A549 (cell line): Measurements from ENCODE around the gene RBSN. TPM values are rescaled to one million over a fixed set of nuclear protein-coding genes. Genes with fewer than 3 reads are reported as not detected.
A peak's percentile ranks its signal among the peaks of the same experiment; 100 is the strongest.
"Not testable (repeated sequence)": the region's sequence is repeated elsewhere in the genome, so short reads cannot be mapped to it uniquely, and the experiment has no call there.

Experiments used
- ATAC-seq, 2 experiments: fragments of 200-7000 bp in 1 of 2; fragments of >200 bp in 1 of 2; cut with Nextera tagmentation in 1 of 2; cut with Tn5 transposase in 1 of 2; 3 replicates each; pipeline versions ENCODE4 v1.8.0 to v1.9.1; 2018 to 2020; ENCODE audit warnings: mild to moderate bottlenecking in 1 of 2, moderate library complexity in 1 of 2
- CTCF ChIA-PET: fragments of 300-600 bp; sonication (Branson Sonifier 250); formaldehyde crosslinking; extraction: SDS; loops from one replicate; lab custom pipeline; 2021; ENCODE audit warnings: antibody characterized with exemption, inconsistent platforms; lab: Yijun Ruan, JAX
- POLR2A ChIA-PET: fragments of 350-600 bp; formaldehyde crosslinking; extraction: SDS; loops from one replicate; lab custom pipeline; 2021; ENCODE audit warnings: antibody characterized with exemption, inconsistent platforms; lab: Yijun Ruan, JAX
- DNase-seq, 2 experiments: peaks; one replicate each; pipeline versions ENCODE4 v3.0.0 to v3.0.0-alpha.2; 2011 to 2016; ENCODE audit warnings: low read depth in 1 of 2, low spot score in 1 of 2
- FAIRE-seq: peaks from 2 replicates; lab custom pipeline; 2011; peaks lifted over from hg19 to GRCh38; lab: Jason Lieb, UNC
- H3K27ac ChIP-seq, 2 experiments: fragments of >200 bp; sonication (Bioruptor Twin); formaldehyde crosslinking; 3 replicates each; pipeline ENCODE4 v1.5.1; 2016 to 2017
- H3K4me1 ChIP-seq: fragments of >200 bp; sonication (Bioruptor Twin); formaldehyde crosslinking; 3 replicates; pipeline ENCODE4 v1.6.1; 2016
- H3K4me2 ChIP-seq: fragments of >200 bp; sonication (Bioruptor Twin); formaldehyde crosslinking; 3 replicates; pipeline ENCODE4 v1.6.1; 2016
- H3K4me3 ChIP-seq: fragments of >200 bp; sonication (Bioruptor Twin); formaldehyde crosslinking; 3 replicates; pipeline ENCODE4 v1.5.1; 2016
- H3K9me3 ChIP-seq: fragments of >200 bp; sonication (Bioruptor Twin); formaldehyde crosslinking; 3 replicates; pipeline ENCODE4 v1.6.1; 2016
- CBX2 ChIP-seq: fragments of 200-600 bp; sonication (generic); IDR thresholded peaks from 2 replicates; pipeline ENCODE4 v1.6.1; 2016; ENCODE audit warnings: low read depth, mild to moderate bottlenecking, borderline replicate concordance
- CBX8 ChIP-seq: fragments of 200-600 bp; sonication (generic); IDR thresholded peaks from 2 replicates; pipeline ENCODE4 v1.6.1; 2016
- EHF ChIP-seq: fragments of 250-450 bp; sonication (Bioruptor Pico); IDR thresholded peaks from 2 replicates; pipeline ENCODE4 v1.5.0; 2020; ENCODE audit warnings: mild to moderate bottlenecking
- HEYL ChIP-seq: fragments of 250-450 bp; sonication (Bioruptor Pico); IDR thresholded peaks from 2 replicates; pipeline ENCODE4 v1.8.0; 2021; ENCODE audit warnings: mild to moderate bottlenecking, moderate library complexity
- HOXB13 ChIP-seq: fragments of 250-450 bp; sonication (Bioruptor Pico); IDR thresholded peaks from 2 replicates; pipeline ENCODE4 v1.5.0; 2020; ENCODE audit warnings: low read depth, mild to moderate bottlenecking, moderate library complexity
- NR3C1 ChIP-seq: fragments of >200 bp; sonication (Bioruptor Twin); formaldehyde crosslinking; IDR thresholded peaks from 3 replicates; pipeline ENCODE4 v1.6.1; 2017
- PHF8 ChIP-seq: fragments of 200-600 bp; sonication (generic); IDR thresholded peaks from 2 replicates; pipeline ENCODE4 v1.6.1; 2016; ENCODE audit warnings: low read depth, mild to moderate bottlenecking, antibody characterized with exemption, moderate library complexity, borderline replicate concordance
- POLR2A ChIP-seq: IDR thresholded peaks from 2 replicates; pipeline ENCODE4 v1.6.1; 2012; ENCODE audit warnings: mild to moderate bottlenecking, low read length
- RAD21 ChIP-seq, 2 experiments: fragments of >200 bp in 1 of 2; sonication (Bioruptor Twin) in 1 of 2; formaldehyde crosslinking in 1 of 2; IDR thresholded peaks in 1 of 2; conservative IDR thresholded peaks in 1 of 2; 2 replicates in 1 of 2; 3 replicates in 1 of 2; pipeline ENCODE4 v1.6.1; 2012 to 2018; ENCODE audit warnings: inconsistent platforms in 1 of 2
- RNF2 ChIP-seq: fragments of 200-600 bp; sonication (generic); IDR thresholded peaks from 2 replicates; pipeline ENCODE4 v1.6.1; 2016; ENCODE audit warnings: low read depth, mild to moderate bottlenecking, antibody characterized with exemption, moderate library complexity, borderline replicate concordance
- TFCP2L1 ChIP-seq: fragments of 250-450 bp; sonication (Bioruptor Pico); IDR thresholded peaks from 2 replicates; pipeline ENCODE4 v1.5.0; 2021; ENCODE audit warnings: mild to moderate bottlenecking
- TP53 ChIP-seq: fragments of 250-450 bp; sonication (Bioruptor Pico); IDR thresholded peaks from 2 replicates; pipeline ENCODE4 v1.5.0; 2021; ENCODE audit warnings: mild to moderate bottlenecking, moderate library complexity
- ZC3H11A ChIP-seq: fragments of 450-650 bp; IDR thresholded peaks from 2 replicates; pipeline ENCODE4 v1.6.1; 2014; ENCODE audit warnings: antibody characterized with exemption, mild to moderate bottlenecking
- WGBS: methylation state at CpG from one replicate; pipeline ENCODE4 v1.1.6; 2017; ENCODE audit errors: missing lambda C conversion rate; 5-methylcytosine and 5-hydroxymethylcytosine counted together
- polyA plus RNA-seq, 4 experiments: library from polyadenylated mRNA; depleted of rRNA in 3 of 4; stranded (reverse); fragments of >200 nt; fragmentation: RNase III in 1 of 4; extraction: RNeasy Plus Mini Kit Qiagen cat#74134 plus additional on column Dnase treatment in 1 of 4; gene quantifications; 2 replicates in 3 of 4; 3 replicates in 1 of 4; pipeline ENCODE4 v1.2.3, GENCODE V29; 2011 to 2017
- TF ChIP-seq, protein P1 (sequence below): fragments of 200-600 bp; sonication (generic); IDR thresholded peaks from 2 replicates; pipeline ENCODE4 v1.6.1; 2016; ENCODE audit warnings: antibody characterized with exemption, mild to moderate bottlenecking, moderate library complexity
- TF ChIP-seq, protein P2 (sequence below): IDR thresholded peaks from 2 replicates; pipeline ENCODE4 v1.6.1; 2012
- TF ChIP-seq, protein P3 (sequence below): fragments of 150-350 bp; IDR thresholded peaks from 2 replicates; pipeline ENCODE4 v1.6.1; 2014; ENCODE audit warnings: low read depth, mild to moderate bottlenecking, low read length
- TF ChIP-seq, protein P4 (sequence below): fragments of >200 bp; sonication (Bioruptor Twin); formaldehyde crosslinking; IDR thresholded peaks from 3 replicates; pipeline ENCODE4 v1.6.1; 2016
- TF ChIP-seq, protein P5 (sequence below): IDR thresholded peaks from 2 replicates; pipeline ENCODE4 v1.6.1; 2012
- TF ChIP-seq, protein P6 (sequence below): IDR thresholded peaks from 2 replicates; pipeline ENCODE4 v1.6.1; 2012; ENCODE audit warnings: low read depth, borderline replicate concordance

RBSN gene
- polyA plus RNA-seq, 2 of the 4 experiments (the other 2 are of a cell fraction), result 9.5 to 14.9 TPM

DNA sequence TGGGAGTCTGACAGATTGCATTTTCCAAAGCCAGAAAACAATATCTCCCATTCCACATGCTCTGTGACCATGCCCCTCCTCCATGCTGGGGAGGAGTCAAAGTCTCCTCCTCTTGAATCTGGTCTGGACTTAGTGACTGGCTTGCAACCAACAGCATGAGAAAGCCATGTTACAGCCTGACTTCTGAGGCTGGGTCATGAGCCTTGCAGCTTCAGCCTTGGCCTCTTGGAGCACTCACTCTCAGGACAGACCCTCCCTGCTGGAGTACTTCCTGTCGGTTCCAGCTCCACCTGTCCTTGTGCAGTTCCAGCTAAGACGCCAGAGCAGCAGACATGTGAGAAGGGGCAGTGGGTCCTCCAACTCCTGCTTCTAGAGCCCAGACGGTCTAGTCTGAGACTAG is 49.7 kb upstream of the RBSN start:
- CTCF ChIA-PET, result interaction anchor here (1.0 to 1.4 kb wide), 2 partner anchors 41 to 53 kb away, joined by 3 to 4 read pairs; no protein-coding TSS in a partner anchor
- ATAC-seq (peak; percentile 73 to 89; a peak in 5 of 6 replicates), DNase-seq (peak; percentile 11 to 52), FAIRE-seq (no peak)
- TF ChIP-seq HOXB13 (CRISPR knock-in tag) (no peak), CBX8 (no peak), NR3C1 (no peak), EHF (no peak), POLR2A (no peak), TP53 (CRISPR knock-in tag) (no peak), TFCP2L1 (no peak), PHF8 (no peak), RNF2 (no peak), RAD21 (conservative IDR thresholded peaks at IDR 0.05 in 1 of 2, IDR thresholded peaks at IDR 0.05 in 1 of 2) (no peak), HEYL (CRISPR knock-in tag) (no peak), CBX2 (no peak), ZC3H11A (no peak)
- TF ChIP-seq, protein P1, sequence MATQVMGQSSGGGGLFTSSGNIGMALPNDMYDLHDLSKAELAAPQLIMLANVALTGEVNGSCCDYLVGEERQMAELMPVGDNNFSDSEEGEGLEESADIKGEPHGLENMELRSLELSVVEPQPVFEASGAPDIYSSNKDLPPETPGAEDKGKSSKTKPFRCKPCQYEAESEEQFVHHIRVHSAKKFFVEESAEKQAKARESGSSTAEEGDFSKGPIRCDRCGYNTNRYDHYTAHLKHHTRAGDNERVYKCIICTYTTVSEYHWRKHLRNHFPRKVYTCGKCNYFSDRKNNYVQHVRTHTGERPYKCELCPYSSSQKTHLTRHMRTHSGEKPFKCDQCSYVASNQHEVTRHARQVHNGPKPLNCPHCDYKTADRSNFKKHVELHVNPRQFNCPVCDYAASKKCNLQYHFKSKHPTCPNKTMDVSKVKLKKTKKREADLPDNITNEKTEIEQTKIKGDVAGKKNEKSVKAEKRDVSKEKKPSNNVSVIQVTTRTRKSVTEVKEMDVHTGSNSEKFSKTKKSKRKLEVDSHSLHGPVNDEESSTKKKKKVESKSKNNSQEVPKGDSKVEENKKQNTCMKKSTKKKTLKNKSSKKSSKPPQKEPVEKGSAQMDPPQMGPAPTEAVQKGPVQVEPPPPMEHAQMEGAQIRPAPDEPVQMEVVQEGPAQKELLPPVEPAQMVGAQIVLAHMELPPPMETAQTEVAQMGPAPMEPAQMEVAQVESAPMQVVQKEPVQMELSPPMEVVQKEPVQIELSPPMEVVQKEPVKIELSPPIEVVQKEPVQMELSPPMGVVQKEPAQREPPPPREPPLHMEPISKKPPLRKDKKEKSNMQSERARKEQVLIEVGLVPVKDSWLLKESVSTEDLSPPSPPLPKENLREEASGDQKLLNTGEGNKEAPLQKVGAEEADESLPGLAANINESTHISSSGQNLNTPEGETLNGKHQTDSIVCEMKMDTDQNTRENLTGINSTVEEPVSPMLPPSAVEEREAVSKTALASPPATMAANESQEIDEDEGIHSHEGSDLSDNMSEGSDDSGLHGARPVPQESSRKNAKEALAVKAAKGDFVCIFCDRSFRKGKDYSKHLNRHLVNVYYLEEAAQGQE, result no peak
- TF ChIP-seq, protein P2, sequence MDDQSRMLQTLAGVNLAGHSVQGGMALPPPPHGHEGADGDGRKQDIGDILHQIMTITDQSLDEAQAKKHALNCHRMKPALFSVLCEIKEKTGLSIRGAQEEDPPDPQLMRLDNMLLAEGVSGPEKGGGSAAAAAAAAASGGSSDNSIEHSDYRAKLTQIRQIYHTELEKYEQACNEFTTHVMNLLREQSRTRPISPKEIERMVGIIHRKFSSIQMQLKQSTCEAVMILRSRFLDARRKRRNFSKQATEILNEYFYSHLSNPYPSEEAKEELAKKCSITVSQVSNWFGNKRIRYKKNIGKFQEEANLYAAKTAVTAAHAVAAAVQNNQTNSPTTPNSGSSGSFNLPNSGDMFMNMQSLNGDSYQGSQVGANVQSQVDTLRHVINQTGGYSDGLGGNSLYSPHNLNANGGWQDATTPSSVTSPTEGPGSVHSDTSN, result no peak
- TF ChIP-seq, protein P3, sequence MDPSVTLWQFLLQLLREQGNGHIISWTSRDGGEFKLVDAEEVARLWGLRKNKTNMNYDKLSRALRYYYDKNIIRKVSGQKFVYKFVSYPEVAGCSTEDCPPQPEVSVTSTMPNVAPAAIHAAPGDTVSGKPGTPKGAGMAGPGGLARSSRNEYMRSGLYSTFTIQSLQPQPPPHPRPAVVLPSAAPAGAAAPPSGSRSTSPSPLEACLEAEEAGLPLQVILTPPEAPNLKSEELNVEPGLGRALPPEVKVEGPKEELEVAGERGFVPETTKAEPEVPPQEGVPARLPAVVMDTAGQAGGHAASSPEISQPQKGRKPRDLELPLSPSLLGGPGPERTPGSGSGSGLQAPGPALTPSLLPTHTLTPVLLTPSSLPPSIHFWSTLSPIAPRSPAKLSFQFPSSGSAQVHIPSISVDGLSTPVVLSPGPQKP, result no peak
- TF ChIP-seq, protein P4, sequence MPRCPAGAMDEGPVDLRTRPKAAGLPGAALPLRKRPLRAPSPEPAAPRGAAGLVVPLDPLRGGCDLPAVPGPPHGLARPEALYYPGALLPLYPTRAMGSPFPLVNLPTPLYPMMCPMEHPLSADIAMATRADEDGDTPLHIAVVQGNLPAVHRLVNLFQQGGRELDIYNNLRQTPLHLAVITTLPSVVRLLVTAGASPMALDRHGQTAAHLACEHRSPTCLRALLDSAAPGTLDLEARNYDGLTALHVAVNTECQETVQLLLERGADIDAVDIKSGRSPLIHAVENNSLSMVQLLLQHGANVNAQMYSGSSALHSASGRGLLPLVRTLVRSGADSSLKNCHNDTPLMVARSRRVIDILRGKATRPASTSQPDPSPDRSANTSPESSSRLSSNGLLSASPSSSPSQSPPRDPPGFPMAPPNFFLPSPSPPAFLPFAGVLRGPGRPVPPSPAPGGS, result no peak
- TF ChIP-seq, protein P5, sequence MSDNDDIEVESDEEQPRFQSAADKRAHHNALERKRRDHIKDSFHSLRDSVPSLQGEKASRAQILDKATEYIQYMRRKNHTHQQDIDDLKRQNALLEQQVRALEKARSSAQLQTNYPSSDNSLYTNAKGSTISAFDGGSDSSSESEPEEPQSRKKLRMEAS, result no peak
- TF ChIP-seq, protein P6, sequence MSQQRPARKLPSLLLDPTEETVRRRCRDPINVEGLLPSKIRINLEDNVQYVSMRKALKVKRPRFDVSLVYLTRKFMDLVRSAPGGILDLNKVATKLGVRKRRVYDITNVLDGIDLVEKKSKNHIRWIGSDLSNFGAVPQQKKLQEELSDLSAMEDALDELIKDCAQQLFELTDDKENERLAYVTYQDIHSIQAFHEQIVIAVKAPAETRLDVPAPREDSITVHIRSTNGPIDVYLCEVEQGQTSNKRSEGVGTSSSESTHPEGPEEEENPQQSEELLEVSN, result no peak
- POLR2A ChIA-PET, result no interaction called here
- Histone ChIP-seq H3K27ac (no peak overlapping the region), H3K4me2 (no peak overlapping the region), H3K4me1 (peaks cover 7% of the 10 kb centered on the region; the same call in 1 of the 3 replicates), H3K9me3 (no peaks in the 10 kb centered on the region), H3K4me3 (no peak overlapping the region)
- 22% methylated on average over 3 of the region's 3 CpGs for WGBS

DNA sequence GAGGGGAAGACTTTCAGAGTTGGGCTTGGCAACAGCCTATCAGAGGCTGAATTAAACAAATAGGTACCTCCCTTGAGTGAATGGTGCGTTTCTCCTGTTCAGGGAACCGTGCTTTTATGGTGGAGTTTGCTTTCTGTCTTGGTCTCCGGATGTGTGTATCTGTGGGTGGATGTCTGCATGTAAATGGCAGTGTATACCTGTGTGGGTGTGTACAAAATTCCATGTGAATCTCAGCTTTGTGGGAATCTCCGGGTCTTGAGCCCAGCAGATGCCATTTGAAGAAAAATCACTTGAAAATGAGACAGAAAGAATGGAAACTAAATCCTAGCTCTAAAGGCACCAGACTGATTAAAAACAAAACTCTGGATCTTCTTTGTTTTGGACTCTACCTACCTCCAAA is 37.9 kb upstream of the RBSN start:
- H3K9me3 ChIP-seq, ATAC-seq, H3K4me1 ChIP-seq, DNase-seq, CTCF ChIA-PET, FAIRE-seq, H3K4me2 ChIP-seq, POLR2A ChIA-PET, H3K4me3 ChIP-seq, H3K27ac ChIP-seq: not testable (repeated sequence)
- 3% methylated on average over 4 of the region's 4 CpGs for WGBS

DNA sequence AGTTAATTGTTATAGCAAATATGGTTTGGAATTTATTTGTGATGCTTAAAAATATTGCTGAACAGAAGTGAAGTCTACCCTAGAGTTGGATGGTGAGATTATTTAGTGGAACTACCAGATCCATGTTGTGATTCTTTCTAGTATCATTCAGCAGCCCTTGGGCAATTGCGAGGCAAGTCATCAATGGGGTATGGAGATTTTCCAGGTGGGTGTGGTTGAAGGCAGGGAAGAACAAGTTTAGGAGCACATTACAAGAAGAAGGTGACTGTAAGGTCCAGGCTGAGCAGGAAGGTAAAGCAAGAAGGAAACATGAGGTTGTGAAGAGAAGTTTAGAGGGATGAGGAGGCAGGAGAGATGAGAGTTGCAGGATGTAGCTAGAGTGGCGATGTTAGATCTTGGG is 36.0 kb upstream of the RBSN start:
- H3K4me3 ChIP-seq, FAIRE-seq, ATAC-seq, DNase-seq, H3K27ac ChIP-seq, H3K9me3 ChIP-seq, H3K4me1 ChIP-seq, POLR2A ChIA-PET, H3K4me2 ChIP-seq, CTCF ChIA-PET: not testable (repeated sequence)
- WGBS, result 33% methylated on average over 2 of the region's 2 CpGs

DNA sequence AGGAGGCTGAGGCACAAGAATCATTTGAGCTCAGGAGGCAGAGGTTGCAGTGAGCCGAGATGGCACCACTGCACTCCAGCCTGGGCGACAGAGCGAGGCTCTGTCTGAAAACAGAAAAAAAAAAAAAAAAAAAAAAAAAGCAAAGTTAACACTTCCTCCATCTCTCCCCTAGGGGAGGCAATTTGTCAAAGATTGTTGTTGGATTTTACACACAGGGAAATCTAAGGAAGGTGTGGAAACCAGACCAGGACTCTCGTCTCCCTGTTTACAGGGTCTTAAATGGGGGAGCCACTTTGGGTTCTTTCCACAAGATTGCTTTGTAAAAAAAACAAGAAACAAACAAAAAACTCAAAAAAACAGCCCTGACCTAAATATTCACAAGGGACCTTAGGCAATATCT is 29.5 kb upstream of the RBSN start:
- CTCF ChIA-PET, result interaction anchor here (0.8 kb wide), 1 partner anchor 83 kb away, joined by 3 read pairs; no protein-coding TSS in a partner anchor
- H3K27ac ChIP-seq, H3K4me3 ChIP-seq, FAIRE-seq, H3K4me1 ChIP-seq, POLR2A ChIA-PET, H3K4me2 ChIP-seq, H3K9me3 ChIP-seq, ATAC-seq, DNase-seq: not testable (repeated sequence)
- WGBS, result 17% methylated on average over 1 of the region's 4 CpGs

DNA sequence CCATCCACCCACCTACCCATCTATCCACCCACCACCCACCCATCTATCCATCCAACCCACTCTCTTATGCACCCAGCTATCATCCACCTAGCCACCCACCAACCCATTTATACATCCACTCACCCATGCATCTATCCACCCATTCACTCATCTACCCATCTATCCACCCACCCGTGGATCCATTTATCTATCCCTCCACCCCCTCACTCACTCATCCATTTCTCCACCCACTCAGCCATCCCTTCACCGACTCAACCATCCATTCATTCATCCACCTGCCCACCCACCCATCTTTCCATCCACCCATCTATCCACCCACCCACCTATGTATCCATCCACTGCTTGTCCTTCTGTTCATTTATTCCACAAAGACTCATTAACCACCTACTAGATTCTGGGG is 28.0 kb upstream of the RBSN start:
- CTCF ChIA-PET, result interaction anchor here (1.0 to 1.2 kb wide), 2 partner anchors 79 to 280 kb away, joined by 3 read pairs; partner anchors contain the start of gene CAPN7
- H3K27ac ChIP-seq, FAIRE-seq, DNase-seq, H3K4me1 ChIP-seq, ATAC-seq, H3K4me3 ChIP-seq, H3K9me3 ChIP-seq, POLR2A ChIA-PET, H3K4me2 ChIP-seq: not testable (repeated sequence)
- WGBS, result 0% methylated on average over 2 of the region's 2 CpGs
